Testis (tissue), 2 donors: ENCODE results near the gene FAM216B.

Source experiments
- POLR2A ChIP-seq: fragments of 450-650 bp; IDR thresholded peaks from one replicate; pipeline ENCODE4 v1.6.1; 2017; ENCODE audit warnings: antibody characterized with exemption, mild to moderate bottlenecking, moderate library complexity
- TF ChIP-seq, protein P1 (sequence below), 3 experiments: fragments of 450-650 bp in 2 of 3; fragments of 200-600 bp in 1 of 3; sonication (generic) in 1 of 3; IDR thresholded peaks; one replicate each; pipeline ENCODE4 v1.5.1; 2016 to 2019; ENCODE audit warnings: antibody characterized with exemption in 3 of 3, mild to moderate bottlenecking in 2 of 3, moderate library complexity in 1 of 3

DNA sequence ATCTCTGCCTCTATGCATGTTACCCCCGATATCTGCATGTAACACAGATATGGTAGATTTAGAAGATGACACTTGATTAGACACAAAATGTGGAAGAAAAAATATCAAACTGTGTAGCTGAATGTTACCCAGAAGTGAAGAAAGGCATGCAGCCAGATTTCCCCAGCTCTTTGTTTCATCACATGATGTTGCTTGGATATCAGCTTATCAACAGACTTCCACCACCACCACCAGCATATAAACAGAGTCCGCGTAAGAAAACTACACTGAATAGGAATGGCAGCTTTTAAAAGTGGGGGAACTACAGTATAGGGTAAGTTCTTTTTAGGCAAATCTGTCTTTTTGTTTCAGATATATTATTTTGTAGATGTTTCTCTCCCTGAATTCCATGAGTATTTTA is at the start of gene FAM216B:
- TF ChIP-seq, protein P1, sequence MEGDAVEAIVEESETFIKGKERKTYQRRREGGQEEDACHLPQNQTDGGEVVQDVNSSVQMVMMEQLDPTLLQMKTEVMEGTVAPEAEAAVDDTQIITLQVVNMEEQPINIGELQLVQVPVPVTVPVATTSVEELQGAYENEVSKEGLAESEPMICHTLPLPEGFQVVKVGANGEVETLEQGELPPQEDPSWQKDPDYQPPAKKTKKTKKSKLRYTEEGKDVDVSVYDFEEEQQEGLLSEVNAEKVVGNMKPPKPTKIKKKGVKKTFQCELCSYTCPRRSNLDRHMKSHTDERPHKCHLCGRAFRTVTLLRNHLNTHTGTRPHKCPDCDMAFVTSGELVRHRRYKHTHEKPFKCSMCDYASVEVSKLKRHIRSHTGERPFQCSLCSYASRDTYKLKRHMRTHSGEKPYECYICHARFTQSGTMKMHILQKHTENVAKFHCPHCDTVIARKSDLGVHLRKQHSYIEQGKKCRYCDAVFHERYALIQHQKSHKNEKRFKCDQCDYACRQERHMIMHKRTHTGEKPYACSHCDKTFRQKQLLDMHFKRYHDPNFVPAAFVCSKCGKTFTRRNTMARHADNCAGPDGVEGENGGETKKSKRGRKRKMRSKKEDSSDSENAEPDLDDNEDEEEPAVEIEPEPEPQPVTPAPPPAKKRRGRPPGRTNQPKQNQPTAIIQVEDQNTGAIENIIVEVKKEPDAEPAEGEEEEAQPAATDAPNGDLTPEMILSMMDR (IDR thresholded peaks at IDR 0.05) = no peak
- TF ChIP-seq POLR2A = no peak
